Common myeloid progenitor, CD34-positive (primary cell): Measurements from ENCODE around the gene SLC7A10.

Experiments used
- CTCF ChIA-PET: fragments of 350-600 bp; sonication (Branson Sonifier 250); formaldehyde crosslinking; loops from one replicate; lab custom pipeline; 2021; ENCODE audit warnings: antibody characterized with exemption; lab: Charles Lee
- POLR2A ChIA-PET: fragments of 350-600 bp; sonication (Branson Sonifier 250); formaldehyde crosslinking; loops from one replicate; lab custom pipeline; 2021; ENCODE audit warnings: antibody characterized with exemption; lab: Charles Lee
- DNase-seq, 3 donors: peaks; one replicate each; pipeline versions ENCODE4 v3.0.0 to v3.0.0-alpha.2; 2013
- H3K27ac ChIP-seq, 2 experiments: 1 replicate in 1 of 2; 2 replicates in 1 of 2; pipeline ENCODE4 v1.7.0; 2013; ENCODE audit warnings: inconsistent platforms in 2 of 2, low read length in 2 of 2, mild to moderate bottlenecking in 2 of 2, low read depth in 1 of 2, moderate library complexity in 1 of 2; ENCODE audit not compliant: severe bottlenecking in 2 of 2, insufficient read depth in 1 of 2, poor library complexity in 1 of 2
- H3K27me3 ChIP-seq, 5 experiments: replicated peaks in 2 of 5; 1 replicate in 3 of 5; 2 replicates in 2 of 5; pipeline versions ENCODE4 v1.6.1 to v1.7.0; 2013; ENCODE audit warnings: low read length in 4 of 5, mild to moderate bottlenecking in 2 of 5, moderate library complexity in 2 of 5, inconsistent platforms in 1 of 5; ENCODE audit not compliant: insufficient read depth in 5 of 5, control insufficient read depth in 4 of 5
- H3K36me3 ChIP-seq, 4 experiments: 1 replicate in 2 of 4; 2 replicates in 2 of 4; pipeline versions ENCODE4 v1.6.1 to v1.7.0; 2013; ENCODE audit warnings: low read length in 3 of 4, control low read depth in 1 of 4, mild to moderate bottlenecking in 1 of 4; ENCODE audit not compliant: control insufficient read depth in 4 of 4, insufficient read depth in 4 of 4
- H3K4me1 ChIP-seq, 4 experiments: 1 replicate in 3 of 4; 2 replicates in 1 of 4; pipeline versions ENCODE4 v1.6.1 to v1.7.1; 2013; ENCODE audit warnings: low read length in 3 of 4, mild to moderate bottlenecking in 3 of 4, control low read depth in 1 of 4, inconsistent platforms in 1 of 4, moderate library complexity in 1 of 4; ENCODE audit not compliant: control insufficient read depth in 4 of 4, insufficient read depth in 4 of 4; ENCODE audit errors: control extremely low read depth in 1 of 4
- H3K4me3 ChIP-seq, 7 experiments: 1 replicate in 4 of 7; 2 replicates in 3 of 7; pipeline versions ENCODE4 v1.5.1 to v1.7.0; 2013; ENCODE audit warnings: mild to moderate bottlenecking in 7 of 7, low read length in 6 of 7, moderate library complexity in 6 of 7, inconsistent platforms in 2 of 7, low read depth in 2 of 7, control low read depth in 1 of 7; ENCODE audit not compliant: insufficient read depth in 4 of 7, control insufficient read depth in 1 of 7; ENCODE audit errors: extremely low read depth in 1 of 7
- H3K9me3 ChIP-seq, 5 experiments: 1 replicate in 4 of 5; 2 replicates in 1 of 5; pipeline versions ENCODE4 v1.6.1 to v1.7.1; 2013; ENCODE audit warnings: low read length in 4 of 5, mild to moderate bottlenecking in 2 of 5, inconsistent platforms in 1 of 5, low read depth in 1 of 5, moderate library complexity in 1 of 5; ENCODE audit not compliant: control insufficient read depth in 4 of 5, insufficient read depth in 2 of 5; ENCODE audit errors: control extremely low read depth in 1 of 5
- WGBS: methylation state at CpG from one replicate; pipeline ENCODE4 v1.1.5; 2013; ENCODE audit not compliant: insufficient coverage; 5-methylcytosine and 5-hydroxymethylcytosine counted together

Gene SLC7A10

GRCh38 chr19:33186431-33187182 lies 39.0 kb downstream of the SLC7A10 start:
- peaks cover 0 to 4% (median 0%) of the 10 kb centered on the region in 5 experiments for H3K27me3 ChIP-seq
- H3K27ac ChIP-seq, result no peak overlapping the region
- H3K4me3 ChIP-seq, result peak overlapping the region in 3 of 7 experiments; percentile 13 to 40 (median 28)
- H3K36me3 ChIP-seq, result no peaks in the 10 kb centered on the region
- no CpG with 5 or more reads among the region's 11 CpGs for WGBS
- ChIA-PET POLR2A (interaction anchor here (0.7 to 0.8 kb wide), 2 partner anchors 10 to 326 kb away, joined by 3 read pairs; no protein-coding TSS in a partner anchor), CTCF (interaction anchor here (0.7 to 4.2 kb wide), 10 partner anchors 9 to 220 kb away, joined by 3 to 40 read pairs (median 4); no protein-coding TSS in a partner anchor)
- H3K9me3 ChIP-seq, result no peaks in the 10 kb centered on the region
- H3K4me1 ChIP-seq, result peaks cover 0 to 20% (median 10%) of the 10 kb centered on the region in 4 experiments
- DNase-seq, result peak; percentile 34 to 51 (median 51)

GRCh38 chr19:33177417-33177979 lies 48.2 kb downstream of the SLC7A10 start:
- ChIA-PET POLR2A (interaction anchor here (1.4 to 1.8 kb wide), 3 partner anchors 9 to 19 kb away, joined by 3 to 7 read pairs (median 6); no protein-coding TSS in a partner anchor), CTCF (interaction anchor here (1.0 to 3.7 kb wide), 12 partner anchors 7 to 59 kb away, joined by 3 to 47 read pairs (median 8); no protein-coding TSS in a partner anchor)
- H3K27ac ChIP-seq, result peak overlapping the region in 1 of 2 experiments; percentile 90
- peak overlapping the region; percentile 68 to 96 (median 93) for H3K4me3 ChIP-seq
- H3K4me1 ChIP-seq, result peaks cover 10 to 33% (median 21%) of the 10 kb centered on the region in 4 experiments
- no peaks in the 10 kb centered on the region for H3K36me3 ChIP-seq
- WGBS, result 0% methylated on average over 34 of the region's 38 CpGs
- H3K9me3 ChIP-seq, result no peaks in the 10 kb centered on the region
- H3K27me3 ChIP-seq, result no peaks in the 10 kb centered on the region
- peak; percentile 92 to 95 (median 93) for DNase-seq

DNA sequence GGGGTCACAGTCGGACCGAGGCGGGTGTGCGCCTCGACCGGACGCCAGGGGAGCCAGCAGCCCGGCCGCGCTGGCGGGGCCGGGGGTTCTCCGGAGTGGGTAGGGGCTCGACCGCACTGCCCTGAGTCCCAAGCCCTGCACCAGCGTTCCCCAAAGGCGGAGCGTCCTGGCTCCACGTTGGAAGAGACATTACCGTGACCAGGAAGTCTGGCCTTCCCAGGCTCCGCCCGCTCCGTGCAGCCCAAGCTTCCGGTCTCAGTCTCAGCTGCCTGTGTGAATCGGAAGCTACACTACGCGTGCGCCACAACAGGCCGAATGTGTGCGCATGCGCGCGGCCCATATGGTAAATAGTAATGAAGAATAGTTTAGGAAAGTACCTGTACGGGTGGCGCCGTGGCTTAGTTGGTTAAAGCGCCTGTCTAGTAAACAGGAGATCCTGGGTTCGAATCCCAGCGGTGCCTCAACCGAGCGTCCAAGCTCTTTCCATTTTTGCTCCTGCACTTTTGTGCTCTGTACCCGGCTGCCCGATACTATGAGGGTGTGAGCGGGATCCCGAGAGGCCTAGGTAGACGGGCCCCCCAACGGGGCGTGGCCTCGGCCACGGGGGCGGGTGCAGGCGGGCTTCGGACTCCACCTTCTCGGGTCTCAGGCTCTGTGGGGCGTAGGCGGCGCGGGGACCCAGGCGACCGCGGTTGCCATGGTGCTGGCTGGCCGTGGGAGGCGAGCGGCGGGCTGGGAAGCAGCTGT lies 48.8 kb downstream of the SLC7A10 start:
- Histone ChIP-seq H3K4me1 (peaks cover 10 to 33% (median 21%) of the 10 kb centered on the region in 4 experiments), H3K36me3 (no peaks in the 10 kb centered on the region), H3K27me3 (no peaks in the 10 kb centered on the region), H3K4me3 (peak overlapping the region; percentile 83 to 96 (median 93)), H3K27ac (peak overlapping the region; percentile 74 to 90), H3K9me3 (no peaks in the 10 kb centered on the region)
- WGBS, result 0% methylated on average over 51 of the region's 65 CpGs
- peak; percentile 92 to 97 (median 96) for DNase-seq
- ChIA-PET POLR2A (interaction anchor here (0.5 to 1.8 kb wide), 5 partner anchors 10 to 25 kb away, joined by 3 to 7 read pairs (median 3); no protein-coding TSS in a partner anchor), CTCF (interaction anchor here (0.8 to 3.7 kb wide), 13 partner anchors 8 to 59 kb away, joined by 3 to 47 read pairs (median 8); no protein-coding TSS in a partner anchor)

GRCh38 chr19:33175886-33176669 lies 49.6 kb downstream of the SLC7A10 start:
- ChIA-PET POLR2A (interaction anchor here (0.5 to 1.8 kb wide), 5 partner anchors 10 to 24 kb away, joined by 3 to 7 read pairs (median 3); no protein-coding TSS in a partner anchor), CTCF (interaction anchor here (0.8 to 3.7 kb wide), 12 partner anchors 9 to 51 kb away, joined by 3 to 47 read pairs (median 8); no protein-coding TSS in a partner anchor)
- Histone ChIP-seq H3K4me3 (peak overlapping the region; percentile 83 to 96 (median 93)), H3K27me3 (no peaks in the 10 kb centered on the region), H3K9me3 (no peaks in the 10 kb centered on the region), H3K4me1 (peaks cover 10 to 33% (median 21%) of the 10 kb centered on the region in 4 experiments), H3K36me3 (no peaks in the 10 kb centered on the region), H3K27ac (peak overlapping the region; percentile 74 to 90)
- 12% methylated on average over 22 of the region's 25 CpGs for WGBS
- DNase-seq, result peak in 2 of 3 donors; percentile 50 to 61

- ChIA-PET POLR2A (interaction anchor here (1.8 kb wide), 1 partner anchor 15 kb away, joined by 6 read pairs; no protein-coding TSS in a partner anchor), CTCF (interaction anchor here (0.5 to 3.7 kb wide), 5 partner anchors 10 to 50 kb away, joined by 3 to 27 read pairs (median 9); no protein-coding TSS in a partner anchor)
- Histone ChIP-seq H3K27me3 (no peaks in the 10 kb centered on the region), H3K27ac (no peak overlapping the region), H3K9me3 (no peaks in the 10 kb centered on the region), H3K36me3 (no peaks in the 10 kb centered on the region), H3K4me3 (peak overlapping the region in 1 of 7 experiments; percentile 92), H3K4me1 (peaks cover 10 to 33% (median 21%) of the 10 kb centered on the region in 4 experiments)
- whole genome bisulfite sequencing, result 99% methylated on average over 9 of the region's 10 CpGs
- DNase-seq, result no peak
Observed at GRCh38 chr19:33175156-33175782, 50.4 kb downstream of the SLC7A10 start.
